ENCODE measurements around the gene FFAR4. TPM values are rescaled to one million over a fixed set of nuclear protein-coding genes. Genes with fewer than 3 reads are reported as not detected.

The FFAR4 gene
- total and polyA plus RNA-seq, 2 donors (not counting 3 experiments of a cell fraction or from before 2014, with no cell fraction given) = not detected

DNA sequence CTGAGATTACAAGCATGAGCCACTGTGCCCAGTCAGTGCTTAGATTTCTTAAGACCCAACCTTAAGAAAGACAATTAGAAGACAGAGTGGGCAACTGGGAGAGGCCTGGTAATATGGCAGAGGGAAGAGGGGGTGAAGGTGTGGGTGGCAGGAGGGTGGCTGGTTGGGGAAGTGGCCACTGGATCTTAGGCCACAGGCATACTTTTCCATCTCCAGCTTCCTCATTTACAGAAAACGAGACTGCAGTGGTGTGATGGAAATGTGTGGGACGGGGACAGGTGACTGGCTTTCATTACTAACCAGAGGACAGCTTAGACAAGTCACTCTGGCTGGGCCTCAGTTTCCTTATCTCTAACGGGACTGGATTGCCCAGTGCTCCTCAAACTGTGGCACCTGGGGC is 1.0 kb upstream of the FFAR4 start:
- dilution Hi-C loops (cut with MboI; ENCODE audit: extremely low pct_ligation_motif_present, low sequenced_read_pairs) = no loop called here

More for the DNA sequence above, 1.0 kb upstream of the FFAR4 start:
- BruUV-seq (replicated peaks) = no TSS peak
- no peaks in the 10 kb centered on the region for H3K9me1 ChIP-seq (replicated peaks; ENCODE audit: control insufficient read depth, extremely low read depth, insufficient read depth, low read length)
- H3K9me3 ChIP-seq (replicated peaks; ENCODE audit: control insufficient read depth, insufficient read depth, low read length) = no peaks in the 10 kb centered on the region
- H3K27me3 ChIP-seq (ENCODE audit: control insufficient read depth in 2 of 2, insufficient read depth in 2 of 2, low read length in 2 of 2) = peaks cover 52 to 55% of the 10 kb centered on the region in 2 experiments
- FAIRE-seq = no peak
- H4K20me1 ChIP-seq (replicated peaks; ENCODE audit: control insufficient read depth, extremely low read depth, insufficient read depth, low read length) = no peaks in the 10 kb centered on the region
- H3K4me2 ChIP-seq (ENCODE audit: insufficient read depth, low read length) = no peak overlapping the region
- no peak overlapping the region for H3K27ac ChIP-seq (ENCODE audit: insufficient read depth, low read depth, low read length)
- H2AFZ ChIP-seq (ENCODE audit: low read depth, low read length) = no peak overlapping the region
- TF ChIP-seq, protein P1, sequence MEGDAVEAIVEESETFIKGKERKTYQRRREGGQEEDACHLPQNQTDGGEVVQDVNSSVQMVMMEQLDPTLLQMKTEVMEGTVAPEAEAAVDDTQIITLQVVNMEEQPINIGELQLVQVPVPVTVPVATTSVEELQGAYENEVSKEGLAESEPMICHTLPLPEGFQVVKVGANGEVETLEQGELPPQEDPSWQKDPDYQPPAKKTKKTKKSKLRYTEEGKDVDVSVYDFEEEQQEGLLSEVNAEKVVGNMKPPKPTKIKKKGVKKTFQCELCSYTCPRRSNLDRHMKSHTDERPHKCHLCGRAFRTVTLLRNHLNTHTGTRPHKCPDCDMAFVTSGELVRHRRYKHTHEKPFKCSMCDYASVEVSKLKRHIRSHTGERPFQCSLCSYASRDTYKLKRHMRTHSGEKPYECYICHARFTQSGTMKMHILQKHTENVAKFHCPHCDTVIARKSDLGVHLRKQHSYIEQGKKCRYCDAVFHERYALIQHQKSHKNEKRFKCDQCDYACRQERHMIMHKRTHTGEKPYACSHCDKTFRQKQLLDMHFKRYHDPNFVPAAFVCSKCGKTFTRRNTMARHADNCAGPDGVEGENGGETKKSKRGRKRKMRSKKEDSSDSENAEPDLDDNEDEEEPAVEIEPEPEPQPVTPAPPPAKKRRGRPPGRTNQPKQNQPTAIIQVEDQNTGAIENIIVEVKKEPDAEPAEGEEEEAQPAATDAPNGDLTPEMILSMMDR (IDR thresholded peaks at IDR 0.05; ENCODE audit: extremely low read depth in 1 of 2, insufficient read depth in 1 of 2, low read depth in 1 of 2, low read length in 2 of 2) = no peak
- no peak for TF ChIP-seq POLR2A (IDR thresholded peaks at IDR 0.05; ENCODE audit: low read depth, low read length)
- TF ChIP-seq, protein P2, sequence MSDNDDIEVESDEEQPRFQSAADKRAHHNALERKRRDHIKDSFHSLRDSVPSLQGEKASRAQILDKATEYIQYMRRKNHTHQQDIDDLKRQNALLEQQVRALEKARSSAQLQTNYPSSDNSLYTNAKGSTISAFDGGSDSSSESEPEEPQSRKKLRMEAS (IDR thresholded peaks at IDR 0.05; ENCODE audit: insufficient read depth, insufficient read length) = no peak
- no peak for TF ChIP-seq POLR2AphosphoS5 (IDR thresholded peaks at IDR 0.05; ENCODE audit: insufficient read depth, low read depth, low read length)
- no peak for TF ChIP-seq MYC (IDR thresholded peaks at IDR 0.05; ENCODE audit: low read depth, low read length)
- TF ChIP-seq EZH2 (IDR thresholded peaks at IDR 0.05; ENCODE audit: borderline replicate concordance, low read depth, low read length, severe bottlenecking) = no peak
- H3K4me1 ChIP-seq (ENCODE audit: control insufficient read depth, extremely low read depth, insufficient read depth, low read length) = no peaks in the 10 kb centered on the region
- intact Hi-C loops (cut with micrococcal nuclease) = no loop called here
- no peak for DNase-seq (ENCODE audit: low read depth, low spot score)
- H3K79me2 ChIP-seq (ENCODE audit: control insufficient read depth, insufficient read depth, low read length) = no peaks in the 10 kb centered on the region
- H3K9ac ChIP-seq (replicated peaks; ENCODE audit: extremely low read depth, insufficient read depth, low read length) = no peak overlapping the region
- no peak overlapping the region for H3K4me3 ChIP-seq (replicated peaks in 1 of 3; ENCODE audit: insufficient read depth in 1 of 3, low read depth in 1 of 3, low read length in 3 of 3)
- CTCF ChIA-PET = interaction anchor here (1.8 kb wide), 1 partner anchor 11 kb away, joined by 12 read pairs; no protein-coding TSS in a partner anchor
- H3K36me3 ChIP-seq (ENCODE audit: control insufficient read depth in 2 of 2, extremely low read depth in 1 of 2, insufficient read depth in 2 of 2, low read length in 2 of 2) = no peaks in the 10 kb centered on the region
- POLR2A ChIA-PET = no interaction called here
